HepG2 (cell line): ENCODE results near the gene COL18A1. TPM values are rescaled to one million over a fixed set of nuclear protein-coding genes. Genes with fewer than 3 reads are reported as not detected.
A peak's percentile ranks its signal among the peaks of the same experiment; 100 is the strongest.

Source experiments
- ATAC-seq: fragments of 200-7000 bp; cut with Tn5 transposase; 3 replicates; pipeline ENCODE4 v1.9.1; 2020; ENCODE audit warnings: mild to moderate bottlenecking, moderate library complexity
- BruUV-seq: library from RNA; stranded (reverse); fragments of 400-500 nt; replicated peaks from 2 replicates; lab custom pipeline; 2021; lab: Mats Ljungman, UMichigan
- CTCF ChIA-PET: fragments of 300-600 bp; formaldehyde crosslinking; extraction: SDS; loops from one replicate; lab custom pipeline; 2021; ENCODE audit warnings: low total read pairs, inconsistent platforms, low intra/inter-chr PET ratio; lab: Yijun Ruan, JAX
- POLR2A ChIA-PET: fragments of 350-600 bp; sonication (Branson Sonifier 250); formaldehyde crosslinking; loops from one replicate; lab custom pipeline; 2020; ENCODE audit warnings: antibody characterized with exemption, inconsistent platforms; lab: Yijun Ruan, JAX
- DNase-seq: peaks from one replicate; pipeline ENCODE4 v3.0.0-alpha.2; 2015; ENCODE audit warnings: low spot score
- FAIRE-seq: peaks from 3 replicates; lab custom pipeline; 2011; peaks lifted over from hg19 to GRCh38; lab: Jason Lieb, UNC
- H2AFZ ChIP-seq: one replicate; pipeline ENCODE4 v1.6.1; 2011; ENCODE audit warnings: low read length, inconsistent platforms
- H3K27ac ChIP-seq: fragments of 300-600 bp; 3 replicates; pipeline ENCODE4 v1.8.0; 2011; ENCODE audit warnings: mixed run types, mild to moderate bottlenecking, mixed read lengths, low read length, inconsistent platforms; ENCODE audit not compliant: insufficient read depth; ENCODE audit errors: extremely low read length
- H3K27me3 ChIP-seq, 2 experiments: fragments of 200-600 bp in 1 of 2; 2 replicates in 1 of 2; 3 replicates in 1 of 2; pipeline versions ENCODE4 v1.6.0 to v1.8.0; 2011; ENCODE audit warnings: low read length in 2 of 2, mild to moderate bottlenecking in 2 of 2, moderate library complexity in 2 of 2, inconsistent platforms in 1 of 2; ENCODE audit not compliant: insufficient read depth in 2 of 2, control insufficient read depth in 1 of 2
- H3K36me3 ChIP-seq, 2 experiments: fragments of 200-600 bp in 1 of 2; replicated peaks in 1 of 2; 2 replicates in 1 of 2; 3 replicates in 1 of 2; pipeline versions ENCODE4 v1.5.1 to v1.8.0; 2011; ENCODE audit warnings: low read length in 2 of 2, inconsistent platforms in 1 of 2; ENCODE audit not compliant: insufficient read depth in 2 of 2, control insufficient read depth in 1 of 2
- H3K4me1 ChIP-seq: 2 replicates; pipeline ENCODE4 v1.5.1; 2012; ENCODE audit warnings: low read length, inconsistent platforms; ENCODE audit not compliant: insufficient read depth
- H3K4me2 ChIP-seq: 2 replicates; pipeline ENCODE4 v1.6.0; 2011; ENCODE audit warnings: low read depth, low read length, inconsistent platforms
- H3K4me3 ChIP-seq, 3 experiments: fragments of 200-600 bp in 1 of 3; sonication (generic), shearing (Covaris generic) in 1 of 3; replicated peaks in 1 of 3; 2 replicates each; pipeline ENCODE4 v1.5.1; 2011 to 2016; ENCODE audit warnings: low read length in 3 of 3, inconsistent platforms in 2 of 3, low read depth in 2 of 3, mild to moderate bottlenecking in 2 of 3, control low read depth in 1 of 3, mixed read lengths in 1 of 3; ENCODE audit not compliant: insufficient read depth in 1 of 3
- H3K79me2 ChIP-seq: one replicate; pipeline ENCODE4 v1.6.1; 2011; ENCODE audit warnings: low read length, inconsistent platforms; ENCODE audit not compliant: insufficient read depth
- H3K9ac ChIP-seq: 2 replicates; pipeline ENCODE4 v1.6.0; 2011; ENCODE audit warnings: mild to moderate bottlenecking, low read depth, low read length, inconsistent platforms; ENCODE audit not compliant: insufficient read depth
- H3K9me3 ChIP-seq: 2 replicates; pipeline ENCODE4 v1.5.1; 2012; ENCODE audit warnings: mild to moderate bottlenecking, low read length
- H4K20me1 ChIP-seq: 2 replicates; pipeline ENCODE4 v1.6.0; 2011; ENCODE audit warnings: inconsistent platforms, mild to moderate bottlenecking, low read length, moderate library complexity; ENCODE audit not compliant: insufficient read depth
- BORCS8-MEF2B ChIP-seq: sonication (generic); formaldehyde crosslinking; IDR thresholded peaks from 2 replicates; pipeline ENCODE4 v1.8.0; 2022; ENCODE audit warnings: mild to moderate bottlenecking, missing genetic modification reagents
- ELF4 ChIP-seq: sonication (generic); formaldehyde crosslinking; IDR thresholded peaks from 2 replicates; pipeline ENCODE4 v1.5.0; 2020; ENCODE audit warnings: missing genetic modification reagents, mild to moderate bottlenecking, moderate library complexity, borderline replicate concordance
- FOXA1 ChIP-seq, 2 experiments: fragments of 450-650 bp in 1 of 2; sonication (generic) in 1 of 2; formaldehyde crosslinking in 1 of 2; IDR thresholded peaks; 2 replicates each; pipeline versions ENCODE4 v1.4.0 to v1.6.1; 2016 to 2020; ENCODE audit warnings: missing genetic modification reagents in 1 of 2
- FOXO1 ChIP-seq: sonication (generic); formaldehyde crosslinking; IDR thresholded peaks from 2 replicates; pipeline ENCODE4 v1.4.0; 2020; ENCODE audit warnings: missing genetic modification reagents
- FOXP1 ChIP-seq, 2 experiments: fragments of 450-650 bp in 1 of 2; IDR thresholded peaks; 2 replicates each; pipeline ENCODE4 v1.6.1; 2017 to 2018; ENCODE audit warnings: antibody characterized with exemption in 1 of 2
- IKZF1 ChIP-seq: fragments of 450-650 bp; IDR thresholded peaks from 2 replicates; pipeline ENCODE4 v1.7.1; 2016
- KMT2B ChIP-seq: IDR thresholded peaks from 2 replicates; pipeline ENCODE4 v1.6.1; 2016; ENCODE audit warnings: missing genetic modification reagents, missing compliant biosample characterization
- MIER3 ChIP-seq: IDR thresholded peaks from 2 replicates; pipeline ENCODE4 v1.6.1; 2016; ENCODE audit warnings: missing compliant biosample characterization, borderline replicate concordance
- MTA1 ChIP-seq: sonication (generic); formaldehyde crosslinking; IDR thresholded peaks from 2 replicates; pipeline ENCODE4 v1.4.0; 2020; ENCODE audit warnings: missing genetic modification reagents, mild to moderate bottlenecking, borderline replicate concordance
- RBFOX2 ChIP-seq: fragments of 200-400 bp; formaldehyde crosslinking; IDR thresholded peaks from 2 replicates; pipeline ENCODE4 v1.6.1; 2017; ENCODE audit warnings: low read depth, mild to moderate bottlenecking, low read length
- TRIM24 ChIP-seq: sonication (generic); formaldehyde crosslinking; IDR thresholded peaks from 2 replicates; pipeline ENCODE4 v1.8.0; 2022; ENCODE audit warnings: mild to moderate bottlenecking, missing genetic modification reagents
- YEATS4 ChIP-seq: sonication (generic); formaldehyde crosslinking; IDR thresholded peaks from 2 replicates; pipeline ENCODE4 v1.4.0; 2020; ENCODE audit warnings: missing genetic modification reagents, borderline replicate concordance
- ZFP36L1 ChIP-seq: sonication (generic); formaldehyde crosslinking; IDR thresholded peaks from 2 replicates; pipeline ENCODE4 v1.8.0; 2022; ENCODE audit warnings: mild to moderate bottlenecking, missing genetic modification reagents, moderate library complexity
- ZHX1 ChIP-seq: sonication (generic); formaldehyde crosslinking; IDR thresholded peaks from 2 replicates; pipeline ENCODE4 v1.8.1; 2022; ENCODE audit warnings: low read depth, mild to moderate bottlenecking, missing genetic modification reagents
- ZNF207 ChIP-seq: fragments of 450-650 bp; IDR thresholded peaks from 2 replicates; pipeline ENCODE4 v1.6.1; 2016; ENCODE audit warnings: antibody characterized with exemption, borderline replicate concordance
- ZNF24 ChIP-seq: fragments of 450-650 bp; IDR thresholded peaks from 2 replicates; pipeline ENCODE4 v1.6.1; 2017; ENCODE audit warnings: antibody characterized with exemption, mild to moderate bottlenecking
- ZNF260 ChIP-seq: sonication (generic); formaldehyde crosslinking; IDR thresholded peaks from 2 replicates; pipeline ENCODE4 v1.4.0; 2020; ENCODE audit warnings: missing genetic modification reagents, low read depth, mild to moderate bottlenecking, borderline replicate concordance
- ZNF441 ChIP-seq: sonication (generic); formaldehyde crosslinking; IDR thresholded peaks from 2 replicates; pipeline ENCODE4 v1.7.0; 2021; ENCODE audit warnings: missing genetic modification reagents, borderline replicate concordance
- WGBS: methylation state at CpG from one replicate; pipeline ENCODE4 v1.1.6; 2017; ENCODE audit warnings: low lambda C conversion rate; 5-methylcytosine and 5-hydroxymethylcytosine counted together
- in situ Hi-C: cut with HindIII; loops from 2 replicates; pipeline ENCODE4 v1.10.0; 2017; ENCODE audit warnings: low pct_unique_long_range_greater_than_20kb; ENCODE audit not compliant: extremely low pct_ligation_motif_present
- intact Hi-C: fragments of 100-400 bp; cut with micrococcal nuclease; formaldehyde crosslinking; loops from one replicate; pipeline ENCODE4 v1.10.0; 2022; ENCODE audit not compliant: unreplicated experiment
- polyA plus RNA-seq, 8 experiments: library from polyadenylated mRNA; depleted of rRNA in 3 of 8; stranded (reverse) in 7 of 8; unstranded in 1 of 8; fragments of >200 nt; fragmentation: Illumina TruSeq in 4 of 8; extraction: Trizol in 4 of 8; gene quantifications; 2 replicates each; pipeline versions ENCODE4 v1.2.1 to v1.2.3, GENCODE V29; 2011 to 2016; ENCODE audit warnings: low read depth in 4 of 8, missing spikeins in 1 of 8, mixed read lengths in 1 of 8; ENCODE audit not compliant: insufficient read depth in 1 of 8
- total RNA-seq, 5 experiments: library from RNA; depleted of rRNA; stranded (reverse); fragments of >200 nt; fragmentation: Illumina TruSeq; extraction: Trizol; gene quantifications; 2 replicates each; pipeline ENCODE4 v1.2.3, GENCODE V29; 2016; ENCODE audit warnings: low read depth in 1 of 5

COL18A1 gene
- total and polyA plus RNA-seq, 2 of the 13 experiments (the other 11 are each of a cell fraction or from before 2014, with no cell fraction given) = 79.0 to 102 TPM

GRCh38 chr21:45473496-45474322 lies 68.7 kb downstream of the COL18A1 start (continued):
- TF ChIP-seq MTA1 (CRISPR knock-in tag) (no peak), ZNF260 (no peak), YEATS4 (no peak), ZNF24 (no peak)

GRCh38 chr21:45474323-45474950 lies 69.5 kb downstream of the COL18A1 start:
- Histone ChIP-seq H3K27ac (peak overlapping the region; percentile 99), H3K36me3 (peaks cover 18 to 49% of the 10 kb centered on the region in 2 experiments), H3K4me2 (no peak overlapping the region), H3K9me3 (no peaks in the 10 kb centered on the region), H3K4me3 (no peak overlapping the region), H3K9ac (no peak overlapping the region), H3K27me3 (no peaks in the 10 kb centered on the region), H3K4me1 (peaks cover 48% of the 10 kb centered on the region), H2AFZ (no peak overlapping the region), H4K20me1 (no peaks in the 10 kb centered on the region), H3K79me2 (peaks cover 23% of the 10 kb centered on the region)
- ChIA-PET CTCF (no interaction called here), POLR2A (interaction anchor here (0.5 kb wide), 1 partner anchor 231 kb away, joined by 3 read pairs; no protein-coding TSS in a partner anchor)
- DNase-seq (no peak), ATAC-seq (no peak), FAIRE-seq (no peak)
- BruUV-seq = no TSS peak
- in situ Hi-C loops = no loop called here
- intact Hi-C loops = no loop called here
- 99% methylated on average over 18 of the region's 18 CpGs for WGBS
- TF ChIP-seq ZNF207 (peak; percentile 68; the same call in 1 of the 2 replicates), ZFP36L1 (no peak), RBFOX2 (peak; percentile 56; the same call in 1 of the 2 replicates), ZHX1 (CRISPR knock-in tag) (no peak), FOXA1 (IDR thresholded peaks at IDR 0.05) (0 out of 2 replicates have a peak, but pooled peaks have one; percentile 29), FOXA1 (CRISPR knock-in tag; IDR thresholded peaks at IDR 0.05) (no peak), ELF4 (CRISPR knock-in tag) (no peak), KMT2B (no peak), FOXP1 (IDR thresholded peaks at IDR 0.05) (0 out of 2 replicates have a peak, but pooled peaks have one; percentile 10), FOXP1 (CRISPR knock-in tag; IDR thresholded peaks at IDR 0.05) (no peak), MIER3 (CRISPR knock-in tag) (no peak), ZNF441 (CRISPR knock-in tag) (no peak), BORCS8-MEF2B (CRISPR knock-in tag) (no peak), FOXO1 (no peak), TRIM24 (CRISPR knock-in tag) (no peak), IKZF1 (0 out of 2 replicates have a peak, but pooled peaks have one; percentile 59)
